B cell (primary cell): ENCODE results near the gene SLIT3.

Experiments
- EZH2 ChIP-seq: IDR thresholded peaks from 2 replicates; pipeline ENCODE4 v1.6.1; 2012; ENCODE audit warnings: borderline replicate concordance, low read depth, mild to moderate bottlenecking, moderate library complexity, low read length; ENCODE audit not compliant: insufficient read depth, poor library complexity, severe bottlenecking
- TF ChIP-seq, protein P1 (sequence below): fragments of 200-600 bp; IDR thresholded peaks from one replicate; pipeline ENCODE4 v1.8.0; 2022; ENCODE audit warnings: antibody characterized with exemption, mild to moderate bottlenecking

DNA sequence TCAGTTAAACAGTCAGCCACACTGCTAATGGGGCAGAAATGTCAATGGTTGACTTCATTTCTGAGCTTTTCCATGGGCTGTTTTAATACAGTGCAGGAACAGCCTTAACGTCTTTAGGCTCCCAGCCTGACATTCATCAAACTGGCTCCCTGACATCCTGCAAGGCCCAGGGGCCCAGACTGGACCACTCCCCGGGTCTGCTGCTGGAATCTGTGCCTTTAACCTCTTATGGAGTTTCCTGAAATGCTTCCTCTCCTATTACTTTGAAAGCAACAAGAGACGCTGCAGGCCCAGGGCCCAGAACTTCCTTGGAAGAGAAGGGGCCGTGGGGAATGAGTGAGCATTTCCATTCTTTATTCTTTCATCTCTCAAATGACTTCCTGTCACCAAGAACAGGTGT is 504.9 kb downstream of the SLIT3 start:
- TF ChIP-seq, protein P1, sequence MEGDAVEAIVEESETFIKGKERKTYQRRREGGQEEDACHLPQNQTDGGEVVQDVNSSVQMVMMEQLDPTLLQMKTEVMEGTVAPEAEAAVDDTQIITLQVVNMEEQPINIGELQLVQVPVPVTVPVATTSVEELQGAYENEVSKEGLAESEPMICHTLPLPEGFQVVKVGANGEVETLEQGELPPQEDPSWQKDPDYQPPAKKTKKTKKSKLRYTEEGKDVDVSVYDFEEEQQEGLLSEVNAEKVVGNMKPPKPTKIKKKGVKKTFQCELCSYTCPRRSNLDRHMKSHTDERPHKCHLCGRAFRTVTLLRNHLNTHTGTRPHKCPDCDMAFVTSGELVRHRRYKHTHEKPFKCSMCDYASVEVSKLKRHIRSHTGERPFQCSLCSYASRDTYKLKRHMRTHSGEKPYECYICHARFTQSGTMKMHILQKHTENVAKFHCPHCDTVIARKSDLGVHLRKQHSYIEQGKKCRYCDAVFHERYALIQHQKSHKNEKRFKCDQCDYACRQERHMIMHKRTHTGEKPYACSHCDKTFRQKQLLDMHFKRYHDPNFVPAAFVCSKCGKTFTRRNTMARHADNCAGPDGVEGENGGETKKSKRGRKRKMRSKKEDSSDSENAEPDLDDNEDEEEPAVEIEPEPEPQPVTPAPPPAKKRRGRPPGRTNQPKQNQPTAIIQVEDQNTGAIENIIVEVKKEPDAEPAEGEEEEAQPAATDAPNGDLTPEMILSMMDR, result no peak
- no peak for TF ChIP-seq EZH2
